ENCODE results near the gene FAM228A.

The FAM228A gene

GRCh38 chr2:24231461-24231881, 56.6 kb downstream of the FAM228A start:
- DNase-seq, result no peak

GRCh38 chr2:24233321-24233720, 58.5 kb downstream of the FAM228A start:
- DNase-seq, result no peak

- no peak for DNase-seq
These were observed 62.5 kb downstream of the FAM228A start for GRCh38 chr2:24237313-24237712.

GRCh38 chr2:24238158-24238557, 63.3 kb downstream of the FAM228A start:
- no peak for DNase-seq

- no peak for DNase-seq
These were observed 64.7 kb downstream of the FAM228A start for GRCh38 chr2:24239553-24239952.

Data from CD4-positive, alpha-beta T cell treated with Interleukin-1 beta for 1 hour (primary cell).